H9 (cell line): ENCODE data around the gene ERICH6. TPM values are rescaled to one million over a fixed set of nuclear protein-coding genes. Genes with fewer than 3 reads are reported as not detected.

Experiments used
- DNase-seq: peaks from one replicate; pipeline ENCODE4 v3.0.0-alpha.2; 2017
- H2AFZ ChIP-seq: one replicate; pipeline ENCODE4 v1.6.1; 2013; ENCODE audit warnings: mild to moderate bottlenecking, low read length, control low read depth, moderate library complexity
- H2AK5ac ChIP-seq: 2 replicates; pipeline ENCODE4 v1.6.1; 2013; ENCODE audit warnings: low read length, control low read depth, mixed read lengths; ENCODE audit not compliant: insufficient read length
- H2BK120ac ChIP-seq: one replicate; pipeline ENCODE4 v1.6.1; 2013; ENCODE audit warnings: low read depth, mild to moderate bottlenecking, low read length, control low read depth, inconsistent platforms; ENCODE audit not compliant: poor library complexity, severe bottlenecking
- H2BK12ac ChIP-seq: 2 replicates; pipeline ENCODE4 v1.6.1; 2013; ENCODE audit warnings: low read length, control low read depth, mixed read lengths, low read depth; ENCODE audit not compliant: insufficient read length
- H2BK15ac ChIP-seq: 2 replicates; pipeline ENCODE4 v1.6.1; 2013; ENCODE audit warnings: low read depth, low read length, control low read depth
- H2BK20ac ChIP-seq: one replicate; pipeline ENCODE4 v1.6.1; 2013; ENCODE audit warnings: low read depth, mild to moderate bottlenecking, low read length, control low read depth, inconsistent platforms; ENCODE audit not compliant: poor library complexity, severe bottlenecking
- H2BK5ac ChIP-seq: 2 replicates; pipeline ENCODE4 v1.6.1; 2013; ENCODE audit warnings: low read length, control low read depth, mixed read lengths; ENCODE audit not compliant: insufficient read length
- H3K14ac ChIP-seq: 2 replicates; pipeline ENCODE4 v1.6.1; 2013; ENCODE audit warnings: low read length, control low read depth; ENCODE audit not compliant: insufficient read depth
- H3K18ac ChIP-seq: 2 replicates; pipeline ENCODE4 v1.6.1; 2013; ENCODE audit warnings: low read depth, mild to moderate bottlenecking, mixed read lengths, low read length, control low read depth; ENCODE audit not compliant: insufficient read length
- H3K23ac ChIP-seq: 2 replicates; pipeline ENCODE4 v1.6.1; 2013; ENCODE audit warnings: low read length, control low read depth, mixed read lengths, low read depth; ENCODE audit not compliant: insufficient read length
- H3K23me2 ChIP-seq: 2 replicates; pipeline ENCODE4 v1.6.1; 2013; ENCODE audit warnings: low read depth, mild to moderate bottlenecking, mixed read lengths, low read length, control low read depth; ENCODE audit not compliant: insufficient read length, poor library complexity, severe bottlenecking
- H3K27ac ChIP-seq: 2 replicates; pipeline ENCODE4 v1.5.1; 2013; ENCODE audit warnings: low read length, control low read depth, mixed read lengths, low read depth; ENCODE audit not compliant: insufficient read length
- H3K27me3 ChIP-seq: 2 replicates; pipeline ENCODE4 v1.6.1; 2013; ENCODE audit warnings: low read length, control low read depth, inconsistent platforms; ENCODE audit not compliant: insufficient read depth
- H3K4ac ChIP-seq: 2 replicates; pipeline ENCODE4 v1.6.1; 2013; ENCODE audit warnings: low read depth, mild to moderate bottlenecking, control low read depth, inconsistent platforms, low read length, moderate library complexity
- H3K4me1 ChIP-seq: 2 replicates; pipeline ENCODE4 v1.6.1; 2013; ENCODE audit warnings: low read length, control low read depth, inconsistent platforms; ENCODE audit not compliant: insufficient read depth
- H3K4me2 ChIP-seq: 2 replicates; pipeline ENCODE4 v1.6.1; 2013; ENCODE audit warnings: low read length, control low read depth, mixed read lengths; ENCODE audit not compliant: insufficient read length, insufficient read depth
- H3K56ac ChIP-seq: 2 replicates; pipeline ENCODE4 v1.6.1; 2013; ENCODE audit warnings: low read depth, mild to moderate bottlenecking, mixed read lengths, low read length, control low read depth; ENCODE audit not compliant: insufficient read length
- H3K79me1 ChIP-seq: 2 replicates; pipeline ENCODE4 v1.6.1; 2013; ENCODE audit warnings: low read depth, mild to moderate bottlenecking, moderate library complexity, low read length, control low read depth, inconsistent platforms; ENCODE audit not compliant: insufficient read depth, poor library complexity, severe bottlenecking
- H3K79me2 ChIP-seq: 2 replicates; pipeline ENCODE4 v1.6.1; 2013; ENCODE audit warnings: low read length, control low read depth, inconsistent platforms; ENCODE audit not compliant: insufficient read depth
- H3K9ac ChIP-seq: 2 replicates; pipeline ENCODE4 v1.6.1; 2013; ENCODE audit warnings: low read length, control low read depth, mixed read lengths; ENCODE audit not compliant: insufficient read length; ENCODE audit errors: extremely low read depth
- H3K9me3 ChIP-seq: one replicate; pipeline ENCODE4 v1.6.1; 2013; ENCODE audit warnings: low read depth, low read length, inconsistent platforms; ENCODE audit not compliant: control insufficient read depth
- H3T11ph ChIP-seq: one replicate; pipeline ENCODE4 v1.6.1; 2013; ENCODE audit warnings: mild to moderate bottlenecking, low read length, control low read depth, inconsistent platforms
- H4K20me1 ChIP-seq: one replicate; pipeline ENCODE4 v1.6.1; 2013; ENCODE audit not compliant: control insufficient read depth, insufficient read length, insufficient read depth
- H4K5ac ChIP-seq: 2 replicates; pipeline ENCODE4 v1.6.1; 2013; ENCODE audit warnings: low read depth, mild to moderate bottlenecking, mixed read lengths, low read length, control low read depth; ENCODE audit not compliant: insufficient read length
- H4K8ac ChIP-seq: replicated peaks from 2 replicates; pipeline ENCODE4 v1.6.1; 2013; ENCODE audit warnings: low read length, control low read depth, mixed read lengths, low read depth; ENCODE audit not compliant: insufficient read length
- H4K91ac ChIP-seq: 2 replicates; pipeline ENCODE4 v1.6.1; 2013; ENCODE audit warnings: low read depth, mild to moderate bottlenecking, moderate library complexity, mixed read lengths, low read length, control low read depth; ENCODE audit not compliant: insufficient read length
- H3K27ac Mint-ChIP-seq, 3 experiments: 2 replicates in 2 of 3; 3 replicates in 1 of 3; pipeline ENCODE4 v1.8.0; 2020 to 2021; ENCODE audit warnings: mixed read lengths in 3 of 3, mild to moderate bottlenecking in 1 of 3, moderate library complexity in 1 of 3
- H3K27me3 Mint-ChIP-seq: 2 replicates; pipeline ENCODE4 v1.8.0; 2021; ENCODE audit warnings: low read depth, mild to moderate bottlenecking, moderate library complexity, mixed read lengths
- H3K36me3 Mint-ChIP-seq, 3 experiments: 2 replicates in 2 of 3; 3 replicates in 1 of 3; pipeline ENCODE4 v1.8.0; 2020 to 2021; ENCODE audit warnings: low read depth in 3 of 3, mixed read lengths in 3 of 3; ENCODE audit not compliant: insufficient read depth in 1 of 3
- H3K4me1 Mint-ChIP-seq, 2 experiments: 2 replicates each; pipeline ENCODE4 v1.8.0; 2020; ENCODE audit warnings: mixed read lengths in 2 of 2
- H3K4me3 Mint-ChIP-seq, 2 experiments: 2 replicates in 1 of 2; 3 replicates in 1 of 2; pipeline ENCODE4 v1.8.0; 2020 to 2021; ENCODE audit warnings: mild to moderate bottlenecking in 2 of 2, mixed read lengths in 2 of 2, moderate library complexity in 1 of 2
- H3K9me3 Mint-ChIP-seq, 2 experiments: 2 replicates in 1 of 2; 3 replicates in 1 of 2; pipeline ENCODE4 v1.8.0; 2020; ENCODE audit warnings: mild to moderate bottlenecking in 2 of 2, mixed read lengths in 2 of 2, moderate library complexity in 1 of 2
- CTCF ChIP-seq: fragments of 200-600 bp; sonication (generic); conservative IDR thresholded peaks from 3 replicates; pipeline ENCODE4 v1.8.0; 2021; ENCODE audit warnings: antibody characterized with exemption, mild to moderate bottlenecking
- WGBS: extraction: QIAGEN DNeasy Blood & Tissue Kit; methylation state at CpG from one replicate; pipeline ENCODE4 v1.1.7; 2013; ENCODE audit warnings: missing lambda C conversion rate, low lambda C conversion rate, mixed read lengths; ENCODE audit not compliant: insufficient read length; ENCODE audit errors: extremely low coverage; 5-methylcytosine and 5-hydroxymethylcytosine counted together
- total RNA-seq: library from RNA; stranded (reverse); gene quantifications from 2 replicates; pipeline ENCODE4 v1.2.1, GENCODE V29; 2021

The ERICH6 gene
- total RNA-seq, 1 experiment from 2014 or later = not detected

- no peak overlapping the region for H3K4me3 Mint-ChIP-seq
- H3K27ac Mint-ChIP-seq = peak overlapping the region in 1 of 3 experiments; percentile 60; a peak in 2 of 7 replicates
- Histone ChIP-seq H4K8ac (no peak overlapping the region), H3K23ac (no peak overlapping the region), H4K91ac (no peak overlapping the region), H3K79me2 (no peaks in the 10 kb centered on the region; the same call in 1 of the 2 replicates), H3K4me1 (no peaks in the 10 kb centered on the region), H4K20me1 (no peaks in the 10 kb centered on the region), H2AK5ac (no peak overlapping the region), H3K56ac (no peak overlapping the region), H2BK120ac (no peak overlapping the region), H3K4ac (no peak overlapping the region), H2BK15ac (no peak overlapping the region), H3K4me2 (no peak overlapping the region), H3T11ph (no peak overlapping the region), H4K5ac (no peak overlapping the region), H3K18ac (no peak overlapping the region), H3K14ac (no peak overlapping the region), H2AFZ (no peak overlapping the region), H3K23me2 (no peaks in the 10 kb centered on the region), H3K27me3 (no peaks in the 10 kb centered on the region), H2BK20ac (no peak overlapping the region), H2BK5ac (no peak overlapping the region), H3K27ac (no peak overlapping the region), H3K9me3 (no peaks in the 10 kb centered on the region), H2BK12ac (no peak overlapping the region), H3K79me1 (no peaks in the 10 kb centered on the region), H3K9ac (no peak overlapping the region)
- H3K4me1 Mint-ChIP-seq = peaks cover 16 to 19% of the 10 kb centered on the region in 2 experiments
- no CpG with 5 or more reads among the region's 3 CpGs for WGBS
- no peaks in the 10 kb centered on the region for H3K9me3 Mint-ChIP-seq
- no peak for TF ChIP-seq CTCF
- no peaks in the 10 kb centered on the region for H3K27me3 Mint-ChIP-seq
- no peak for DNase-seq
- peaks cover 0 to 4% (median 4%) of the 10 kb centered on the region in 3 experiments; a peak in 4 of 7 replicates for H3K36me3 Mint-ChIP-seq
These were observed 42.1 kb upstream of the ERICH6 start for GRCh38 chr3:150745832-150746231.
